ENCODE measurements around the gene AGAP2. TPM values are rescaled to one million over a fixed set of nuclear protein-coding genes. Genes with fewer than 3 reads are reported as not detected.

Gene AGAP2
- total RNA-seq, 4 donors from 2014 or later, result 0.49 to 2.8 (median 2.0) TPM

GRCh38 chr12:57726884-57727757 lies 11.4 kb downstream of the AGAP2 start:
- no peak for TF ChIP-seq CTCF (IDR thresholded peaks at IDR 0.05; ENCODE audit: low read depth)

GRCh38 chr12:57726151-57726883 lies 12.2 kb downstream of the AGAP2 start:
- TF ChIP-seq CTCF (IDR thresholded peaks at IDR 0.05; ENCODE audit: low read depth), result no peak

GRCh38 chr12:57725851-57726150 lies 12.7 kb downstream of the AGAP2 start:
- TF ChIP-seq CTCF (IDR thresholded peaks at IDR 0.05; ENCODE audit: low read depth), result no peak

- TF ChIP-seq CTCF (IDR thresholded peaks at IDR 0.05; ENCODE audit: low read depth), result no peak
Observed at GRCh38 chr12:57724936-57725740, 13.4 kb downstream of the AGAP2 start.

- TF ChIP-seq CTCF (IDR thresholded peaks at IDR 0.05; ENCODE audit: low read depth), result no peak
Observed at GRCh38 chr12:57724003-57724935, 14.3 kb downstream of the AGAP2 start.

GRCh38 chr12:57723630-57723962 lies 14.9 kb downstream of the AGAP2 start:
- no peak for TF ChIP-seq CTCF (IDR thresholded peaks at IDR 0.05; ENCODE audit: low read depth)
